Colonic mucosa (tissue), 4 donors: ENCODE data around the gene CCNY. TPM values are rescaled to one million over a fixed set of nuclear protein-coding genes. Genes with fewer than 3 reads are reported as not detected.

Source experiments
- DNase-seq: peaks from one replicate; pipeline ENCODE4 v3.0.0-alpha.2; 2020
- H3K27ac ChIP-seq: fragments of 200-600 bp; one replicate; pipeline ENCODE4 v1.8.0; 2021
- H3K27me3 ChIP-seq: fragments of 200-600 bp; one replicate; pipeline ENCODE4 v1.8.0; 2021
- H3K36me3 ChIP-seq: fragments of 200-600 bp; one replicate; pipeline ENCODE4 v1.8.0; 2021
- H3K4me1 ChIP-seq: fragments of 200-600 bp; one replicate; pipeline ENCODE4 v1.8.0; 2021; ENCODE audit warnings: mild to moderate bottlenecking
- H3K4me3 ChIP-seq: fragments of 200-600 bp; one replicate; pipeline ENCODE4 v1.8.0; 2021
- H3K9ac ChIP-seq, 2 donors: one replicate each; pipeline ENCODE4 v1.7.0; 2013; ENCODE audit warnings: control low read depth in 2 of 2, low read depth in 2 of 2, low read length in 2 of 2
- H3K9me3 ChIP-seq: fragments of 200-600 bp; one replicate; pipeline ENCODE4 v1.8.0; 2021
- CTCF ChIP-seq: fragments of 200-600 bp; IDR thresholded peaks from one replicate; pipeline ENCODE4 v1.8.0; 2022; ENCODE audit warnings: antibody characterized with exemption, mild to moderate bottlenecking
- intact Hi-C: fragments of 100-400 bp; cut with DNase I; formaldehyde crosslinking; loops from one replicate; pipeline ENCODE4 v1.14.1; 2022
- total RNA-seq, 2 donors: library from RNA; stranded (reverse); fragmentation: NEBNext Ultra II Directional in 1 of 2; extraction: Animal tissue kit (Norgen Biotek cat#: 25700) in 1 of 2; gene quantifications; one replicate each; pipeline ENCODE4 v1.2.1, GENCODE V29; 2021
- donor health status: healthy.
- donor health status: DM: no; HTN: no; CAD: no.
- donor health status: DM: no; HTN: no; CAD: no.

Gene CCNY
- total RNA-seq, 2 donors from 2014 or later = 43.5 to 68.6 TPM

DNA sequence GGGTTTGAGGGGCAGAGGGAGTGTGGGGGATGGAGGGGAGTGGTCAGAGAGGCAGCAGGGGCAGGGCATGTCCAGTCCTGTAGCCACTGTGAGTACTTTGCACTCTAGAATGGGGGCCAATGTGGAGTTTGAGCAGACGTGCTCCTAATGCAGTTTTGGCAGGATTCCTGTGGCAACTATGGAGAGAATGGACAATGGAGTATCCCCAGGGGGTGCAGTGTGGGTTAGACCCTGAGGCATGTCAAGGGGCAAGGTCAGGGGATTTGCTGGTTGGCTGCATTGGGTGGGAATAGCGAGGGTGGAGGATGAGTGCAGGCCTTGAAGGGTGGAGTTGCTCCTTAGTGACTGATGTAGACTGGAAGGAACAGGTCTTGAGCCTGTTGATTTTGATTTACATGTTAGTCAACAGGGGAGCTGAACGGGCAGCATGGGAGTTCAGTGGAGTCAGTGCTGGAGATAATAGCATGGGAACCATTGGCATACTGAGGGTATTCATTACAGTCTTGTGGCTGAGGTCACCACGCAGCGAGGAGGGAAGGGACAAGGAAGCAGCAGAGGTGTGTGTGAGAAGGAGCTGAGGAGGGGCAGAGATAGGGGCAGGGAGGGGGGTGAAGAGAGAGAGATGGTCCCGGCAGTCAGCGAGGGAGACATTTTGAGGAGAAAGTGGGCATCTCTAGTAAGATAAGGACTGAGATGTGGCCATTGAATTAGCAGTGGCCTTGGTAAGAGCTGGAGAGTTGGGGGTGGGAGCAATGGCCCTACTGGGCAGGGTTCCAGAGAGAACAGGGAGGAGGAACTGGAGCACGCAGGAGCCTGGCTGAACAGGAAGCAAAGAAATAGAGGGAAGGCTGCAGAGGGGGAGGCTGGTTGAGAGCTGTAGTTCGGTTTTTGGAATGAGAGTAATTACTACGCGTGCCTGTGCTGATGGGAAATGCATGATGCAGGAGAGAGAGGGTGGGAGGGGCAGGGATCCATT, 112.7 kb downstream of the CCNY start:
- no peaks in the 10 kb centered on the region for H3K27me3 ChIP-seq
- peaks cover 8% of the 10 kb centered on the region for H3K4me1 ChIP-seq
- H3K9ac ChIP-seq = no peak overlapping the region
- TF ChIP-seq CTCF = no peak
- H3K27ac ChIP-seq = no peak overlapping the region
- H3K9me3 ChIP-seq = no peaks in the 10 kb centered on the region
- H3K4me3 ChIP-seq = no peak overlapping the region
- intact Hi-C loops = no loop called here
- no peak for DNase-seq
- H3K36me3 ChIP-seq = no peaks in the 10 kb centered on the region

DNA sequence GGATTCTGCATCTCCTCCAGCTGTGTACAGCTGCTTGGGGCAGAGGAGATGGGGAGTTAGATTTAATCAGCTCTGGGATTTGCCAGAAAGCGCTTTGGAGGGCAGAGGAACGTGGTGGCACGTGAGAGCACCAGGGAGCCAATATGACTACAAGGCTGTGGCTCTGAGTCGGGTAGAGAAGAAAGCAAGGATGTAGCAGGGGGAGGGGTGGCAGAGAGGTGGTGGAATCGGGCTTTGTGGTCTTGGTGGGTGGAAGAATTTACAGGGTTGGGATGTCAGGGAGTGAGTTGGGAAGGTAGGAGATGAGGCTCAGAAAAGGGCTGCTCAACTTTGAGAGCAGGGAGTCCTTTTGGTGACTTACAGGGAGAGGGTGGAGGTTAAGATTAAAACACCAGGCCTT, 113.6 kb downstream of the CCNY start:
- DNase-seq = no peak
- Histone ChIP-seq H3K36me3 (no peaks in the 10 kb centered on the region), H3K27me3 (no peaks in the 10 kb centered on the region), H3K9me3 (no peaks in the 10 kb centered on the region), H3K9ac (no peak overlapping the region), H3K27ac (no peak overlapping the region), H3K4me3 (no peak overlapping the region), H3K4me1 (peaks cover 8% of the 10 kb centered on the region)
- intact Hi-C loops = no loop called here
- no peak for TF ChIP-seq CTCF

DNA sequence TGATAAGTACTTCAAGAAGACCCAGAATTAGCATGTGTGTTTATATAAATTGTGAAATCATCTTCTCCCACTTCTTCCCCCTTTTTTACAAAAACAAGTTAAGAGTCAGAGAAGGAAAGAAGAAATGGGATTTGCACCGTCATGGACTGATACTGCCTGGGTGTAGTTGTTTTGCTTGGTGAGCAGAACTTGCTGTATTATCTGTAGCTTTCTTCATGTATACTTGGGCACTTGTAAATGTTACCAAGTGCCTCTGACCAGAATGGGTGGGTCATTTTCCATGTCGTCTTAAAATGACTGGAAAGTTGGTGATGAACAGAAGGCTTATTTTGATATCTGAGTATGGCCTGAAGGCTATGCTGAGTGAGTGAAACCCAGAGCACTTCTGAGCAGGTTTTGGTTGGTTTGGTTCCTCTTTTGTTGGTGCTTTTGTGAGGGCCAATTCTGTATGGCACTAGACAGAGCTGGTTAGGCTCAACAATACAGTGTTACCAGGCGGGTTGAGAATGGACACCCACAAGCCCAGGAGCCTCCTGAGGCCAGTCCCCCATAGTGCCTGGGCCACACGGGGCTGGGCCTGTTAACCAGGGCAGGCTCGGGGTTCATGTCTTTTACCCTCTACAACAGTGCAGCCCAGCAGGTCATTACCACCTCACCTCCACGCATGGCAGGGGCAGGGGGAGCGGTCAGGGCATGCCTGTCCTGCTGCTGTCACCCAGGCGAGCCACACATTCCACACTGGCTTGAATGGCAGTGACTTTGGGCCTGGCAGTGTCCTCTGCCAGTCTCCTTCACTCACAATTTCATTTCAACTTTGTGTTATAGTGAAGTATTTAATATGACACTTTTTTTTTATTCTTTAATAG, 115.1 kb downstream of the CCNY start:
- peaks cover 8% of the 10 kb centered on the region for H3K4me1 ChIP-seq
- intact Hi-C loops = no loop called here

DNA sequence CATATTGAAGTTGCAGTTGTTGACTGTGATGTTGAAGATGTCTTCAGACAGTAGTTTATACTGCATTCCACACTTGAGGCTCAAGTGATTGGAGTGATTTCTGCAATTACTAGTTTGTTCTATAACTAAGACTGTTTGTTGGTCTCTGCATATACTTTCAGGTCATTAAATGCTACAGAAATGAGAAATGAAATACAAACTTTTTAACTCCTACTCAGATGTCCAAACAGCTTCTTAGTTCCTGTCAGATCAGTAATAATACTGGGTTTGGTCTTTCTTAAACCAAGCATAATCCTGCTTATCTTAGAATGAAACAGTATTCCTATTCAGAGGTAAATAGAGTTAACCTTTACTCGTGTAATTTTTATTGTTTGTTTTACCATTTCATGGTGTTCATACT, 115.9 kb downstream of the CCNY start:
- no peak overlapping the region for H3K9ac ChIP-seq
- no peak for DNase-seq
- H3K4me3 ChIP-seq = no peak overlapping the region
- H3K4me1 ChIP-seq = peaks cover 8% of the 10 kb centered on the region
- no peaks in the 10 kb centered on the region for H3K9me3 ChIP-seq
- no peaks in the 10 kb centered on the region for H3K27me3 ChIP-seq
- intact Hi-C loops = no loop called here
- H3K36me3 ChIP-seq = no peaks in the 10 kb centered on the region
- H3K27ac ChIP-seq = no peak overlapping the region
- no peak for TF ChIP-seq CTCF

More for the DNA sequence above, 115.1 kb downstream of the CCNY start:
- Histone ChIP-seq H3K9ac (no peak overlapping the region), H3K27ac (peak overlapping the region; percentile 28), H3K36me3 (no peaks in the 10 kb centered on the region), H3K27me3 (no peaks in the 10 kb centered on the region), H3K4me3 (no peak overlapping the region), H3K9me3 (no peaks in the 10 kb centered on the region)
- no peak for TF ChIP-seq CTCF
- DNase-seq = no peak

DNA sequence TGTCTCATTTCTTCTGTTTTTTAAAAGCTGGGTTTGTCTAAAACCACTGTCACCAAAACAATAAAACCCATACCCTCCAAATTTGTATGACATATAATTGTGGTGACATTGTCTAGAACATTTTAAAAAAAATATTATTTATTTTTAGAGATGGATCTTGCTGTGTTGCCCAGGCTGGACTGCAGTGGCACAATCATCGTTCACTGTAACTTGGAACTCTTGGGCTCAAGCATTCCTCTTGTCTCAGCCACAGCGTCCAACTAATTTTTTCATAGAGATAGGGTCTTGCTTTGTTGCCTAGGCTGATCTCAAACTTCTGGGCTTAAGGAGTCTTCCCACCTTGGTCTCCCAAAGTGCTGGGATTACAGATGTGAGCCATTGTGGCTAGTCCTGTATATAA, 116.5 kb downstream of the CCNY start:
- intact Hi-C loops = no loop called here

More for the DNA sequence above, 116.5 kb downstream of the CCNY start:
- Histone ChIP-seq H3K27me3 (no peaks in the 10 kb centered on the region), H3K4me3 (no peak overlapping the region), H3K9ac (no peak overlapping the region), H3K27ac (no peak overlapping the region), H3K9me3 (no peaks in the 10 kb centered on the region), H3K4me1 (peaks cover 2% of the 10 kb centered on the region), H3K36me3 (no peaks in the 10 kb centered on the region)
- no peak for DNase-seq
- no peak for TF ChIP-seq CTCF
